NT2/D1 (cell line): ENCODE data around the gene FZD8.

Experiments
- YY1 ChIP-seq: IDR thresholded peaks from 2 replicates; pipeline ENCODE4 v1.6.1; 2011; ENCODE audit not compliant: insufficient read length, insufficient read depth
- ZNF274 ChIP-seq: IDR thresholded peaks from 2 replicates; pipeline ENCODE4 v1.6.1; 2011; ENCODE audit warnings: mild to moderate bottlenecking, low read depth, low read length

DNA sequence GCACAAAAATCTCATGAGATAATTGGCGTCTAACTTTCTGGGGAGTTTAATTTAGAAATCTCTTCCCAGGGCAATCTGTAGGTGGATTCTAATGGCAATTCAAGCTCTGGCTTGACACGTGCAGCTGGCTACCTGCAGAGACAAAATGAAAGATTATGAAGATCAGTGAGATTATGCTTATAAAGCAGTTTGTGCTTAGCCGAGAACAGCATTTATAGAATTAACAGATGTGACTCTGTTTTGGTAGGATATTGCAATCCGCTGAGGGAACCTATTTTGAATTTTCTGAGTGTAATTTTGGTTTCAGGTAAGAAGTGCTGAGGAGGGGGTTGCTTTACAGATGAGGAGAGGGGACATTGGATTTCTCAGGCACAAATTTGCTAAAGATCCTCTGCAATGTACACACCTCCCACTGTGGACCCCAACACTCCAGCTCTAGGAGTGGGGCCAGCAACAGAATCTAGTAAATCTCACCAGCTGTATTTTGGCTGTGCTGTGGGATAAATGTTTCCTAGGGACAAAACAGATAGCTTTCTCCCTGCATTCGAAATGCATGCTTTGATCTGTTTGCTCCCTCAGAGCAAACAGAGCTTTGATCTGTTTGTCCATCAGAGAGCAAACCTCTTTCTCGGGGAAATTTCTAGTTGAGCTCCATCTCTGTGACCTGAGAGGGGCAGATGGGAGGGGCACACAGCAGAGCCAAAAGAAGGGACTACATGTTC lies 29.6 kb downstream of the FZD8 start:
- TF ChIP-seq ZNF274 (no peak), YY1 (no peak)
